ENCODE results near the gene LPP.

The LPP gene

DNA sequence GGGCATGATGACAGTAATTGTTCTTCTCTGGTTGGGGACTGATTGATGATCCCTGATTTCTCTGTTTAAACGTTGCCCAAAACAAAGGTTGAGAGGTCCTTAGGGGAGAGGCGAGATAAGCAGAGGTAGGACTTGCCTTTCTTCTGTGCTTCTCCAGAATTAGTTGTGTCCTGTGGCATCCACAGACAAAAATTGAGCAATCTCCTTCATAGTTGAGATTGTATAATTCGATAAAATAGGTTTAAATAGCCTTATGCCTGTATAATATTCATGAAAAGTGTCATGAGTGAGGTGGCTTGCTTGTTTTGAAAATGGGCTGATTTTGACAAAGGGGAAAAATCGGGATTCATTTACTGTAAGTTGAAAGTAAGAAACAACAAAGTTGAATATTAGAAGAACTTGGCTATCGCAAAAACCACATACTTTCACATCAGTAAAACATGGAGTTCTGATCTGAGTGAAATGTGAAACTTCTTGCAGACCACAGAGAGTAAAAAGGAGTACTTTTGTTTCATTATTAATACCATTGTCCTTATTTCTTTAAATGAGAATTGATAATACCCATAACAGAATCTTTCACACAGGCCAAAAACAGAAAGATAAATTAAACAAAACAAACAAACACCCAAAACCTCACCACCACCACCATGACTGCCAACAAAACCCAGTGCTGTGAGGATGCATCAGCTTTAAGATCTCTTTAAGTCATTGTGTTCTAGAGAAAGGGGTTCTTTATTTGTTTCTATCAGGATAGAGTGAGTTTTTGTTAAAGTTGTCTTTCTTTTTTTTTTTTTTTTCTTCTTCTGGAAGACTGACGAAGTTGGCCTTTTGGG is 155.7 kb downstream of the LPP start:
- H3K36me3 ChIP-seq (ENCODE audit: insufficient read depth, low read length) = no peaks in the 10 kb centered on the region

DNA sequence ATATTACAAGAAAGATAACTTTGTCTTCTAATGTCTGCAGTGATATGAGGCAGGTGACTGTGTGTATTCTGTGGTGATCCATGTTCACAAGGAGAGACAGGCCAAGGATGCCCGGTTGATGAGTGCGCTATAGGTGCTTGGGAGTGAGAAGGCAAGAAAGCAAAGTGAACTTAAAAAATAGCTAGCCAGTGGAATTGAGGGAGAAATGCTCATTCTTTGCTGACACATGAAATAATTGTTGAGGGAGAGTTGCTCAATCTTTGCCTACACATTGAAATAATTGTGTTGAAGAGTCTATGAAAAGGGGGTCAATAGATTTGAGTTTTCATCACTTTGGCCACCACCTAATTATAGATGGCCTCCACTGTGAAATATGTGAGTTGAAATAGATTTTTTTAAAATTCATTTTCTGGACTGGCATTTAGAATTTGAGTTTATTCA is 156.3 kb downstream of the LPP start:
- Histone ChIP-seq H3K9ac (ENCODE audit: low read depth, low read length) (no peak overlapping the region), H3K4me1 (ENCODE audit: insufficient read depth, low read length) (no peaks in the 10 kb centered on the region), H3K9me3 (ENCODE audit: control insufficient read depth, insufficient read depth, low read length) (no peaks in the 10 kb centered on the region), H3K36me3 (ENCODE audit: insufficient read depth, low read length) (no peaks in the 10 kb centered on the region)

More for the DNA sequence above, 155.7 kb downstream of the LPP start:
- no peaks in the 10 kb centered on the region for H3K4me1 ChIP-seq (ENCODE audit: insufficient read depth, low read length)
- H3K9ac ChIP-seq (ENCODE audit: low read depth, low read length) = no peak overlapping the region
- no peaks in the 10 kb centered on the region for H3K9me3 ChIP-seq (ENCODE audit: control insufficient read depth, insufficient read depth, low read length)

DNA sequence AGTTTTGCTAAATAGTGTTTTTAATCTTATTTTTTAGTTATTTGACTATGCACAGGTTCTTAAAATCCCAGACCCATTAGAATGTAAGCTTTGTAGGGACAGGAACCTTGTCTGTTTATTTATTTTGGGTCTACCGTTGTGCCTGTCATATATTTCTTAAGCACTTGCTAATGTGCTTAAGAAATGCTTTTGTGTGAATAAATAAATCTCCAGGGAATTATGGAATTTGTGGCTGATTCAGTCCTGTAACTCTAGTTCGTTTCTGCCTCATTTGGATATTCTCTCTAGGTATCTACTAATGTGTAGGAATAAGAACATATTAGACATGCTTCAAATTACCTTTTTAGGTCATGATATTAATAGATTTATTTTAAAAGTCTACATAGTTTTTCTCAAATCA is 161.6 kb downstream of the LPP start:
- no peaks in the 10 kb centered on the region for H3K4me1 ChIP-seq (ENCODE audit: insufficient read depth, low read length)
- H3K9ac ChIP-seq (ENCODE audit: low read depth, low read length) = no peak overlapping the region
- no peaks in the 10 kb centered on the region for H3K9me3 ChIP-seq (ENCODE audit: control insufficient read depth, insufficient read depth, low read length)
- H3K36me3 ChIP-seq (ENCODE audit: insufficient read depth, low read length) = no peaks in the 10 kb centered on the region

DNA sequence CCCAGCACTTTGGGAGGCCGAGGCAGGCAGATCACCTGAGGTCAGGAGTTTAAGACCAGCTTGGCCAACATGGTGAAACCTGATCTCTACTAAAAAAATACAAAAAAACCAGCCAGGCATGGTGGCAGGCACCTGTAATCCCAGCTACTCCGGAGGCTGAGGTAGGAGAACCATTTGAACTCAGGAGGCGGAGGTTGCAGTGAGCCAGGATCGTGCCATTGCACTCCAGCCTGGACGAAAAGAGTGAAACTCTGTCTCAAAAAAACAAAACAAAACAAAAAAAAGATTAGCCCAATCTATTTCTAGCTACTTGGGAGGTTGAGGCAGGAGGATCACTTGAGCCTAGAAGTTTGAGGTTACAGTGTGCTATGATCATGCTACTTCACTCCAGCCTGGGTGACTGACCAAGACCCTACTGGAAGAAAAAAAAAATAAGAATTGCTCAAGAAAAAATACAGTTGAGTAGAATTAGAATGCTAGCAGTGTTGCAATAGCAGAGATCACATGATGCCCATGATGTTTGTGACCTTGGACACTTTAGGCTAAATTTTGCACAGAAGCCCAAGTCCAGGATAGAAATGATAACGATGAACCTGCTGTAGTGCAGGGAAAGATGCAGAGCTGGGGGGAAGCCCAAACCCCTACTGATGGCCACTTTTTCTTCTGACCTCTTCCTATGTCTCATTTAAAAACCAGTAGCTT is 162.2 kb downstream of the LPP start:
- Histone ChIP-seq H3K36me3 (ENCODE audit: insufficient read depth, low read length) (no peaks in the 10 kb centered on the region), H3K9me3 (ENCODE audit: control insufficient read depth, insufficient read depth, low read length) (no peaks in the 10 kb centered on the region), H3K4me1 (ENCODE audit: insufficient read depth, low read length) (no peaks in the 10 kb centered on the region), H3K9ac (ENCODE audit: low read depth, low read length) (no peak overlapping the region)

DNA sequence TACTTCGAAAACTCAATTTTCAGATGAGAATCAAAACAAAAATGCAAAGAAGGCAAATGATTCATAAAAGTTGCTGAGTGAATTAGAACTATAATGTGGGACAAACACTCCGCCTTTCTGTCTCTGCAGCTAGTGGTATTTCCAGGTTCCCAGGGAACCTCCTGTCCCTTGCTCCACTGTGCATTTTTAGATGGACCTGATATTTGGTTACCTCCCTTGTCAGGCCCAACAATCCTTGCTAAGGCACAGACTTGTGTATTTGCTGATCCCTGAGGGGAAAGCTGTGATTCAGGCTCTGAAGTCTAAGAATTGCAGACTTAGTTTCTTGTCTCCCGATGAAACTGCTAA is 162.7 kb downstream of the LPP start:
- Histone ChIP-seq H3K36me3 (ENCODE audit: insufficient read depth, low read length) (no peaks in the 10 kb centered on the region), H3K9ac (ENCODE audit: low read depth, low read length) (no peak overlapping the region), H3K4me1 (ENCODE audit: insufficient read depth, low read length) (no peaks in the 10 kb centered on the region), H3K9me3 (ENCODE audit: control insufficient read depth, insufficient read depth, low read length) (no peaks in the 10 kb centered on the region)

DNA sequence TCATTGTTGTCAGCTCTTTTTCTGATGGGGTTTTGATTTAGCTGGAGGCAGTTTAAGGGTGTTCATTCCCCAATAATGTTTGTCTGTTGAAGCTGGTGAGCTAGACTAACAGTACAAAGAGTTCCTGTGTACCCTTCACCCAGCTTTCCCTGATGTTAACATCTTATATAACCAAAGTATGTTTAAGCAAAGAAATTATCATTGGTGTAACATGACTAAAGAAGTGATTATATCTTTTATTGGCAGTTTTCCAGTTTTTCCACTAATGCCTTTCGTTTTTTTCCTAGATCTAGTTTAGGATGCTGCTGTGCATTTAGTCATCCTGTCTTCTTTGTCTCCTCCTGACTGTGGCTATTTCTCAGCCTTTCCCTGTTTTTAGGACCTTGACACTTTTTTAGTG is 165.6 kb downstream of the LPP start:
- H3K36me3 ChIP-seq (ENCODE audit: insufficient read depth, low read length) = no peaks in the 10 kb centered on the region
- no peaks in the 10 kb centered on the region for H3K4me1 ChIP-seq (ENCODE audit: insufficient read depth, low read length)
- H3K9ac ChIP-seq (ENCODE audit: low read depth, low read length) = no peak overlapping the region
- no peaks in the 10 kb centered on the region for H3K9me3 ChIP-seq (ENCODE audit: control insufficient read depth, insufficient read depth, low read length)

DNA sequence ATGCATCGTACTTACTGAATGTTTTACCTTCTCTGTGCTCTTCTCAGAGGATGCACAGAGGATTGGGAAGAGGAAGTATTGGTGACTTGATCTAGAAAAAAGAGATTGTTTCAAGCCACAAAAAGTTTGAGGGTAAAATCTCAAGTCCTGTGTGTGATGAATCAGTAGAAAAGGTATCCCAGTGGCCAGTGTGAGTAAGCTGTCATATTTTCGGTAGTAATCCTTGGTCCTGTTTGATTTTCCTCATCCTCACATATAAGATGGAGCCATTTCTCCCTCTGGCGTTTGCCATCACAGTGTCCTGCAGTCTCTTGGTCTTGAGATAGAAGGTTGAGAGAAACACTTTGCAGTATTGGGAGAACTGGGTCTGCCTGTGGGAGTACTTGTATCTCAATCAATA is 166.8 kb downstream of the LPP start:
- no peaks in the 10 kb centered on the region for H3K36me3 ChIP-seq (ENCODE audit: insufficient read depth, low read length)
- no peak overlapping the region for H3K9ac ChIP-seq (ENCODE audit: low read depth, low read length)
- H3K9me3 ChIP-seq (ENCODE audit: control insufficient read depth, insufficient read depth, low read length) = no peaks in the 10 kb centered on the region
- no peaks in the 10 kb centered on the region for H3K4me1 ChIP-seq (ENCODE audit: insufficient read depth, low read length)

DNA sequence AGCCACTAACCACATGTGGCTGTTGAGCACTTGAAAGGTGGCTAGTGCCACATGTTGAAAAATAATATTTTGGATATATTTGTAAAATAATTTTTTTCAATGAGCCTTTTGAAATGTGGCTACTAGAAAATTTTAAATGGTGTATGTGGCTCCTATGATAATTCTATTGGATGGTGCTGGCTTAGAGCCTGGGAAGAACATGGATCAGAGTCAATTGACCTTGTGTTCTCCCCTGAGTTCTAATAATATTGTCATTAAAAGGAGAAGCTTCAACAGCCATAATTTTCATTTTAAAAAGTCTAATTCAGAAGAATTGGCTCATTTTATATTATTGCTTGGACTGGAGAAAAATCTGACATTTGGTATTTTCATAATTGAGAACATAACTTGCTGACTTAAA is 167.3 kb downstream of the LPP start:
- Histone ChIP-seq H3K36me3 (ENCODE audit: insufficient read depth, low read length) (no peaks in the 10 kb centered on the region), H3K9ac (ENCODE audit: low read depth, low read length) (no peak overlapping the region), H3K4me1 (ENCODE audit: insufficient read depth, low read length) (no peaks in the 10 kb centered on the region), H3K9me3 (ENCODE audit: control insufficient read depth, insufficient read depth, low read length) (no peaks in the 10 kb centered on the region)

DNA sequence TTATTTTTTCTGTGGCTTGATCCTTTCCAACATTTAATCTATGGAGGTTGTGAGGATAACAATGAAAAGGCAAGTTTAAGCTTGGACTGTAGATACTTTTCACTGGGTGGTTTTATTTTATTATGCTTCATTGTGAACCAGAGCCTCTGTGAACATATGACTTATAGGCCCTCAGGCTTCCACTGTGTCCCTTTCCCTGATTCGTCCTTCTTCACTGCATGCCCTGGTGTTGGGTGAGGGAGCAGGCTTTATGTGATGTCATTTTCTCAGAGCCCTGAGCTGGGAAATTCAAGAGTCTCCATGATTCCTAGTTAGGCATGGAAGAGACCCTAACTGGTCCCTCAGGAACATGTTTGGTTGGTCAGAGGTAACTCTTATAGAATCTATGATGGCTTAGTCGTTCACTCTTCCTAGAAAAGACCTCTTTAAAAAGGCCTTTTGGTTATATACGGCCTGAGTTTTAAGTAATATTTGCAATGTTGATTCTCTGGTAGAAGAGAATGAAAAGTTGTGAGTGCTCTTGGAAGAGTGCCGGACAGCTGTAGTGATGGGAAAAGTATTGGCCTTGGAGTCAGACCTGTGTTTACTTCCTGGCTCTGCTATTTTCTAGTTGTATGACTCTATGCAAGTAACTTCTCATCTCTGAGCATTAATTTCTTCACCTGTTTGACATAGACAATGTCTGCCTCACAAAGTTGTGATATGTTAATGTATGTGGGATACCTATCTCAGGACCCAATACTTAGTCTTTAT is 168.4 kb downstream of the LPP start:
- Histone ChIP-seq H3K36me3 (ENCODE audit: insufficient read depth, low read length) (no peaks in the 10 kb centered on the region), H3K4me1 (ENCODE audit: insufficient read depth, low read length) (no peaks in the 10 kb centered on the region), H3K9me3 (ENCODE audit: control insufficient read depth, insufficient read depth, low read length) (no peaks in the 10 kb centered on the region)

DNA sequence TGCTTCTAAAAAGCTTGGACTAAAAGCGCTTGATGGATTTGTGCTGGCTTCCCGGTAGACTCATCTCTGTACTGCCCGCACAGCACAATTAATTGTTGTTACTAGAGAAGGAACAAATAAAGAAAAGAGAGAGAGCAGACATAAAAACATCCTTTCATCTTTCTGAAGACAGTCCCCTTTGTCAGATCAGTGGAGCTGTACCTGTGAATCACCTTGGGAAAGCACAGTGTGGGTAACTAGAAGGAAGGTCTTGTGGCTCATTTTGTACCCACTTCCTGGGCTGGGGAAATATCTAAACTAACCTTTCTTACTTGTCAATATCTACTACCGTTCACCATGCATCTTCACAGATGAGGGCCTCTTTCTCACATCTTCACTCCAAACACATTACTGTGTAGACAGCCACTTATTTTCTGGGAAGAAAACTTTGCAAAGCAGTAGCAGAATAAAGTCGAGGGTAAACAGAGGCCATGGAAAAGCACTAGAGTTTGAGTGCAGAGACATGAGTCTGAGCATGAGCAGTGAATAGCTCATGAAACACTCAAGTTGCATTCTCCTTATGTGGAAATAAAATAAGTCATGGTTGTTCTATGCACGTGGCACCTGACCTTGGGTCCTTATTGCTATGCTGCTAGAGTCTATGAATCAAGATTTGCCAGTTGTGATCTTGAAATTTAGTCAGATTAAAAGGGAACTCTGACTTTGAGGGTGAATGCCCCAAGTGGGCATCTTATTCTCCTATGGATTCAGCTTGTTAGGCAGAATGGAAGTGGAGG is 169.3 kb downstream of the LPP start:
- no peaks in the 10 kb centered on the region for H3K4me1 ChIP-seq (ENCODE audit: insufficient read depth, low read length)
- H3K36me3 ChIP-seq (ENCODE audit: insufficient read depth, low read length) = no peaks in the 10 kb centered on the region
- no peaks in the 10 kb centered on the region for H3K9me3 ChIP-seq (ENCODE audit: control insufficient read depth, insufficient read depth, low read length)
- H3K9ac ChIP-seq (ENCODE audit: low read depth, low read length) = no peak overlapping the region

More for the DNA sequence above, 168.4 kb downstream of the LPP start:
- H3K9ac ChIP-seq (ENCODE audit: low read depth, low read length) = no peak overlapping the region

DNA sequence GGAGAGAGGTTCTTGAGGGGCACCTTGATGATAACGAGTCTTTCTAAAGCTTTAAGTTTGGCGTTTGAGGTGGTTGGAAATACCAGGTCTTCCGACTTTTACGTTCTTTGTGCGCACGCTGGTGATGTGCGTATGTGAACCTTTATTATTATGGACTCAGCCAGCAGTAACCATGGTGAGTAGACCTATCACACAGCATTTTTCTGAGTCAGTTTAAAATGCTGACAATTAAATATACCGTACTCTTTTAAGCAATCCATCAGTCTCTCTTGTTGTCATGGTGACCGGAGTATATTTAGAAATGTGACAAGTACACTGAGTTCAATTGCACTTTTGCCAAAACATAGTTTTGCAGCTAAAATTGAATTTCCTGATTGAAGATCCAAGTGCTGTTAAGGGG is 172.2 kb downstream of the LPP start:
- no peak overlapping the region for H3K9ac ChIP-seq (ENCODE audit: low read depth, low read length)
- H3K9me3 ChIP-seq (ENCODE audit: control insufficient read depth, insufficient read depth, low read length) = no peaks in the 10 kb centered on the region
- no peaks in the 10 kb centered on the region for H3K36me3 ChIP-seq (ENCODE audit: insufficient read depth, low read length)
- H3K4me1 ChIP-seq (ENCODE audit: insufficient read depth, low read length) = no peaks in the 10 kb centered on the region

DNA sequence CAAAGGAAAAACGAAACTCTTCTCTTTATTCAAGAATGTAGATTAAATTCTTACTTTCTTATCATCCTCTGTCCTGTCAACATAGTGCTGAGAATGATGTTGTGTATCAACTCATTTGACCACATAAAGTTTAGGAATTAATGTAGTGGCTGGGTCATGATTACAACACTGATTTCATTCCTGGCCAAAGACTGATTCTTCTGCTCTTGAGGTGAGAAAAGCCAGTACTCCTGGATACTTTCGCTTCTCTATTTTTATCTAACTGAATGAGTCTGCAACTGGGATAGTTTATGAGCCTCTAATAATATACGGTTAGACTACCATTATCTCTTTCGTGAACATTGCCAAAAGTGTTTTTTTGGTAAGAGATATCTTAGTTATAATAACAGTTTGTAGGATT is 173.0 kb downstream of the LPP start:
- no peaks in the 10 kb centered on the region for H3K9me3 ChIP-seq (ENCODE audit: control insufficient read depth, insufficient read depth, low read length)
- H3K4me1 ChIP-seq (ENCODE audit: insufficient read depth, low read length) = no peaks in the 10 kb centered on the region
- H3K9ac ChIP-seq (ENCODE audit: low read depth, low read length) = no peak overlapping the region
- H3K36me3 ChIP-seq (ENCODE audit: insufficient read depth, low read length) = no peaks in the 10 kb centered on the region

DNA sequence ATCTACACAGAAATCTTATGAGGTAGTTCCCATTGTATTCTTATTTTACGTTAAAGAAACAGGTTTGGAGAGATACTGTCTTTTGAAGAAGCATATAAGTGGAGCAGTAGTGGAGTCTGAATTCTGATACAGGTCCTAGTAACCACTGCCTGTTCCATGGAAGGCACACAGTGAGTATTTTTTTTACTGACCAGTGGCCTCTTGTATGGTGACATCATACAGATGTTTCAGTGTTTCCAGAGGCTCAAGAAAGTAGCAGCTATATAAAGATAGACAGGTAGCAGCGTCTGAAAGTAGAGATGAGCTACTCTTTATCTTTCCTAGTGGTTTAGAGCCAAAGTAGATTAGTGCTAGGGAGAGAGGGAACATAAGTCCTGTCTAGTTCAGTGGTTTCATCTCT is 173.5 kb downstream of the LPP start:
- Histone ChIP-seq H3K4me1 (ENCODE audit: insufficient read depth, low read length) (no peaks in the 10 kb centered on the region), H3K36me3 (ENCODE audit: insufficient read depth, low read length) (no peaks in the 10 kb centered on the region), H3K9me3 (ENCODE audit: control insufficient read depth, insufficient read depth, low read length) (no peaks in the 10 kb centered on the region), H3K9ac (ENCODE audit: low read depth, low read length) (no peak overlapping the region)

DNA sequence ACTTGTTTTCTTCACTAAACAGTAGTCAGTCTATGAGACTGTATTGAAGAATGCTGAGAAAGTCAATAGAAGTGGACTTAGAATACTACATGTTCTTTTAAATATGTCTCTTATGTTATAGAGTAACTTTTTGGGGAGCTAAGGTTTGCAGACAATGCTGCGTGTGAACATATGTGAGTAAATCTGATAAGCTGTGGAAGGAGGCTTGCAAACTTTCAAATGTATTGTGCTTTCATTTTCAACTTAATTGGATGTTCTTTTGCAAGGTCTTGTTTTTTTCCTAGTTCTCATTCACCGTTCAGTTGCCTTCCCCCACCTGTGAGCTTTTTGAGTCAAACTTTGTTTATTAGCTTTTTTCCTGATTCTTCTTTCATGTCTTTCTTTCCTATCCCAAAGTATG is 176.2 kb downstream of the LPP start:
- Histone ChIP-seq H3K9ac (ENCODE audit: low read depth, low read length) (no peak overlapping the region), H3K4me1 (ENCODE audit: insufficient read depth, low read length) (no peaks in the 10 kb centered on the region), H3K36me3 (ENCODE audit: insufficient read depth, low read length) (no peaks in the 10 kb centered on the region), H3K9me3 (ENCODE audit: control insufficient read depth, insufficient read depth, low read length) (no peaks in the 10 kb centered on the region)
